ENCODE results near the gene PTX4.

Gene PTX4

GRCh38 chr16:1523581-1524245 is 35.0 kb upstream of the PTX4 start:
- DNase-seq (ENCODE audit: low read depth, low spot score): no peak

GRCh38 chr16:1520461-1520860 is 31.7 kb upstream of the PTX4 start:
- DNase-seq (ENCODE audit: low read depth, low spot score): no peak

GRCh38 chr16:1519831-1520230 is 31.1 kb upstream of the PTX4 start:
- no peak for DNase-seq (ENCODE audit: low read depth, low spot score)

- DNase-seq (ENCODE audit: low read depth, low spot score): no peak
These were observed 29.9 kb upstream of the PTX4 start for GRCh38 chr16:1518626-1519135.

- no peak for DNase-seq (ENCODE audit: low read depth, low spot score)
These were observed 25.8 kb upstream of the PTX4 start for GRCh38 chr16:1514507-1514906.

GRCh38 chr16:1512774-1513173 is 24.0 kb upstream of the PTX4 start:
- no peak for DNase-seq (ENCODE audit: low read depth, low spot score)

GRCh38 chr16:1511662-1512569 is 23.2 kb upstream of the PTX4 start:
- DNase-seq (ENCODE audit: low read depth, low spot score): no peak

- DNase-seq (ENCODE audit: low read depth, low spot score): no peak
These were observed 22.2 kb upstream of the PTX4 start for GRCh38 chr16:1510941-1511351.

GRCh38 chr16:1510272-1510671 is 21.5 kb upstream of the PTX4 start:
- DNase-seq (ENCODE audit: low read depth, low spot score): no peak

GRCh38 chr16:1509307-1510221 is 20.8 kb upstream of the PTX4 start:
- no peak for DNase-seq (ENCODE audit: low read depth, low spot score)

- DNase-seq (ENCODE audit: low read depth, low spot score): no peak
These were observed 19.9 kb upstream of the PTX4 start for GRCh38 chr16:1508494-1509187.

GRCh38 chr16:1506494-1507213 is 17.9 kb upstream of the PTX4 start:
- DNase-seq (ENCODE audit: low read depth, low spot score): no peak

GRCh38 chr16:1505912-1506311 is 17.2 kb upstream of the PTX4 start:
- DNase-seq (ENCODE audit: low read depth, low spot score): no peak

GRCh38 chr16:1505073-1505844 is 16.5 kb upstream of the PTX4 start:
- no peak for DNase-seq (ENCODE audit: low read depth, low spot score)

GRCh38 chr16:1503110-1503955 is 14.6 kb upstream of the PTX4 start:
- DNase-seq (ENCODE audit: low read depth, low spot score): no peak

- DNase-seq (ENCODE audit: low read depth, low spot score): no peak
These were observed 13.6 kb upstream of the PTX4 start for GRCh38 chr16:1502092-1503004.

GRCh38 chr16:1501630-1502029 is 12.9 kb upstream of the PTX4 start:
- no peak for DNase-seq (ENCODE audit: low read depth, low spot score)

Measured in iPS DF 19.7 (cell line).